Superior temporal gyrus (tissue), 1 donor: ENCODE measurements around the gene ACER3.
"Not testable (repeated sequence)": the region's sequence is repeated elsewhere in the genome, so short reads cannot be mapped to it uniquely, and the experiment has no call there.

Source experiments
- DNase-seq: peaks from one replicate; pipeline ENCODE4 v3.0.0-alpha.2; 2016; ENCODE audit errors: extremely low spot score

The ACER3 gene

GRCh38 chr11:76919887-76920746, 59.4 kb downstream of the ACER3 start:
- peak; percentile 96 for DNase-seq

GRCh38 chr11:76927160-76927559, 66.4 kb downstream of the ACER3 start:
- DNase-seq, result no peak

GRCh38 chr11:76935042-76935441, 74.3 kb downstream of the ACER3 start:
- no peak for DNase-seq

DNA sequence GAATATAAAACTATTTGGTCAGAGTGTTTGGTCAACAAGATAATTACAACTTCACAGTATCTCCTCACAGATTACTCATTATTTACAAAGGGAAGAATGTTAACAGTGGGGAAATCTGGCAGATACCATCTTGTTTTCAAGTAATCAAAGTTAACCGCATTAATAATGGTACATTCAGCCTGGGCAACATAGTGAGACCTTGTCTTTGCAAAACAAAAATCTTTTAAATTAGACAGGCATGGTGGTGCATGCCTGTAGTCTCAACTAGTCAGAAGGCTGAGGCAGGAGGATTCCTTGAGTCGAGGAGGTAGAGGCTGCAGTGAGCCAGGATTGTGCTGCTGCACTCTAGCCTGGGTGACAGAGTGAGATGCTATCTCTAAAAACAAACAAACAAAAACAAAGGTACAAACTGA, 78.5 kb downstream of the ACER3 start:
- DNase-seq, result no peak

- DNase-seq, result no peak
These were observed 83.5 kb downstream of the ACER3 start for GRCh38 chr11:76944225-76944624.

DNA sequence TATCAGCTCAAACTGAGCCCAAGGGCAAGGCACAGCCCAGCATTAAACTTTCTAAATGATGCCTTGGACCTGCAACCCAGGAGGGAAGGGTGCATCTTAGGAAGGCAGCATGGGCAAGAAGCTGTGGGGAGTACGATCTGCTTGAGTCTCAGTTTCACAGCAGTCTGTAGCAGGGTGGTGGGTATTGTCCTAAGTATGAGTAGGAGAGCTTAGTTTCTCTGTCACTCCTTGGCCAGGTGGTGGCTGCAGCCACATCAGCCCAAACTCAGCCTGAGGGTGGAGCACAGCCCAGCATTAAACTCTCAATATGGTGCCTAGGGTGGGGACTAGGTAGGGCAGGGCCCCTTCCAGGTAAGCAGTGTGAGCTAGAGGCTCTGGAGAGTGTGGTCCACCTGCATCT, 85.5 kb downstream of the ACER3 start:
- no peak for DNase-seq

GRCh38 chr11:76947190-76947589, 86.5 kb downstream of the ACER3 start:
- DNase-seq, result no peak

- no peak for DNase-seq
These were observed 87.1 kb downstream of the ACER3 start for GRCh38 chr11:76947800-76948199.

DNA sequence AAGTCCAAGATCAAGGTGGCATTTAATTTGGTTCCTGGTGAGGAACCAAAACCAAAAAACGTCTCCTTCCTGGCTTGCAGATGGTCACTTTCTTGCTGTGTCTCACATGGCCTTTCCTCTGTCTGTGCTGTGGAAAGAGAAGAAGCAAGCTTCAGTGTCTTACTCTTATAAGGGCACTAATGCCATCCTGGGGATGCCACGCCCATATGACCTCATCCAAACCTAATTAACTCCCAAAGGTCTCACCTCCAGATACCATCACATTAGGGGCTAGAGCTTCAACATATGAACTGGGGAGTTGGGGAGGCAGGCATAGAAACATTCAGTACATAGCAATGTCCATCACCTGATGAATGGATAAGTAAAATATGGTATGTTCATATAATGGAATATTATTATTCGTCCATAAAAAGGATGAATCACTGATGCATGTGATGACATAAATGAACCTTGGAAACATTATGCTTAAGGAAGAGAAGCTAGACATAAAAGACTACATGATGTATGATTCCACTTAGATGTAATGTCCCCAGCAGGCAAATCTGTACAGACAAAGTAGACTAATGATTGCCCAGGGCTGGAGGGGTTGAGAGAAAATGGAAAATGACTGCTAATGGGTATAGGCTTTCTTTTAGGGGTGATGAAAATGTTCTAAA, 94.9 kb downstream of the ACER3 start:
- no peak for DNase-seq

GRCh38 chr11:76962583-76963416, 102.1 kb downstream of the ACER3 start:
- no peak for DNase-seq

- not testable (repeated sequence) for DNase-seq
These were observed 102.9 kb downstream of the ACER3 start for GRCh38 chr11:76963417-76964168.

DNA sequence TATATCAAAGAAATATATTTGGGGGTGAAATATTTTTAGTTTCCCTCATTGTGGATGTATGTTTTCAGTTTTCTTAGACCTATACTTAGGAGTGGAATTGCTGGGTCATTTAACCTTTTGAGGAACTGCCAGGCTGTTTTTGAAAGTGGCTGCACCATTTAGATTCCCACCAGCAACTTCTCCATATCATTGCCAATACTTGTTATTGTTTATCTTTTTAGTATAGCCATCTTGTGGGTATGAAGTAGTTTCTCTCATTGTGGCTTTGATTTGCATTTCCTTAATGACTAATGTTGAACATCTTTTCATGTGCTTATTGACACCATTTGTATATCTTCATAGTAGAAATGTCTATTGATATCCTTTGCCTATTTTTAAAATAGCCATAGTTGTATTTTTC, 111.3 kb downstream of the ACER3 start:
- DNase-seq, result no peak

DNA sequence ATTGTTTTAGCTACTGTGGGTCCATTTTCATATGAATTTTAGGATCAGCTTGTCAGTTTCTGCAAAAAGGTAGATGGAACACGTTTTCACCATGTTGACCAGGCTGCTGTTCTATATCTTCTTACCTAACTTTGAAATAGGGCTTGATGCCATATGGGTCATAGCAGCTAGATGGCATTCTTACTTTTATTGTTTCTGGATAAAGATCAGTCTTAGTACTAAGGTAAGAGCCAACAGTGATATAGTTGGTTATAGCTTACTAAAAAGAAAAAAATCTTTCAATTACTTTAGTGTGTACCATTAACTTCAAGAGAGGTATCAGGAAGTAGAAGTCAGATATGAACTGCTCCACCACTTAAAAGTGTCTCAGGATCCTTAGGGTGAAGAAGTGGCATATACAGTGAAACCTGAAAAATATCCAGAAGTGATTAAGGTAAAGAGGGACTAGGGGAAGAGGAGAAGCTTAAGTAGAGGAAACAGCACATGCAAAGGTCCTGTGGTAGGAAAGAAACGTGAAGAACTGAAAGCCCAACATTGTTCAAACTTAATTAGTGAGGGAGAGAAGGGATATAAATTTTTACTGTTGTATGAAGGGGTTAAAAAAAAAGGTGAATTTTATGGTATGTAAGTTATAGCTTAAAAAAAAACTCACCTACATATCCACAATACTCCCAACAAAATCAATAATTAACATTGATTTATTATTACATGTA, 113.6 kb downstream of the ACER3 start:
- DNase-seq, result no peak

DNA sequence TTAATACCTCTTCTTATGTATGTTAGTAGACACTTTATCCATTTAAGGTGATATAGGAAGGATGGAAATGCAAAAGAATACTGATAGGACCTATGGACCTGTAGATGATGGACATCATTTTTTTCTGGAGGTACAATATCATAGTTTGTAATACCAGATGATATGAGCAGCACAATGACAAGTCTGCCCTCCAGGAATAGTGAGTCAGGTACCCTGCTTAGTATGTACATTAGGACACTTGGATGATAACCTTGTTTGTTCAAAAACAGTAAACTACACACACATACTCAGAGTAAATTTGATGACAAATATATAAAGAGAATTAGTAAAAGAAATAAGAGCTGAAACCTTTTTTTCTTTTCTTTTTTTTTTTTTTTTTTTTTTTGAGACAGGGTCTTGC, 114.8 kb downstream of the ACER3 start:
- no peak for DNase-seq

GRCh38 chr11:76977791-76978190, 117.1 kb downstream of the ACER3 start:
- DNase-seq, result no peak

DNA sequence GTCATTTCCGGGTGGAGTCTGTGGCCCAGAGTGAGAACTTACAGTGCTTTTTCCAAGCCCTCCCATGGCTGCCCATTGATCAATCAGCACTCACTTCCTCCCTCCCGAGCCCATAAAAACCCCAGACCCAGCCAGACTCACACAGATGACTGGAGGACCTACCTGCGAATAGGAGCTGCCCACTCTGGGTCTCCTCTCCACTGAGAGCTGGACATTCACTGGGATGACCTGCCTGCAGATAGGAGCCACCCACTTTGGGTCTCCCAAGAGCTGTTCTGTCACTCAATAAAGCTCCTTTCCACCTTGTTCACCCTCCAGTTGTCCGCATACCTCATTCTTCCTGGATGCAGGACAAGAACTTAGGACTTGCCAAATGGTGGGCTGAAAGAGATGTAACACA, 117.5 kb downstream of the ACER3 start:
- no peak for DNase-seq

- DNase-seq, result no peak
These were observed 118.1 kb downstream of the ACER3 start for GRCh38 chr11:76978818-76979217.

DNA sequence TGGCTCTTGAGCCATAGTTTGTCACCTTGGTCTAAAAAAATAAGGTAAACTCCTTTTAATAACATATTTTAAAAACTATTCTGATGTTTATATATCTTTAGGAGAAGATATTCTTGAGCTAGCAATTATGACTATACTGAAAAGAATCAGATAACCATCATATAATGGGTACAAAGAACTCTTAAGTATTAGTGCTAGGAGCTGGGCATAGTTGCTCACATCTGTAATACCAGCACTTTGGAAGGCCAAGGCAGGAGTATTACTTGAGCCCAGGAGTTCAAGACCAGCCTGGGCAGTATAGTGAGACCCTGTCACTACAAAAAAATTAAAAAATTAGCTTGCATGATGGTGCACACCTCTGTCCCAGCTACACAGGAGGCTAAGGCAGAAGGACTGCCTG, 119.5 kb downstream of the ACER3 start:
- no peak for DNase-seq

DNA sequence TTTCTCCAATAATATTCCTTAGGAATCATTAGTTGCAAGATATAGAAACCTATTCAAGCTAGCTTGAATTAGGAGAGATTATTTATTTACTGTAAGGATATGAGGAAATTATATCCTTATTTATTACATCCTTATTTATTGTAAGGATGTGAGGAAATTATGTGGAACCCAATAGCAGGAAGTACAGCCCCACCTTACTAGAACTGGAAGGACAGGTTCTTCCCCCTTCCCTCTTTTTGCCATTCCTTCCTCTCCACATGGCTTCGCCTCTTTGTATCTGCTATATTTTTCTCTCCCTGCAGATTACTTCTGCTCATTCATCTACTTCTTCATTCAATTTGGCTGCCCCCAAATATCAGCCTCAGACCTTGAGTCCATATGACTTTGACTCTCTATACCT, 124.0 kb downstream of the ACER3 start:
- no peak for DNase-seq

- no peak for DNase-seq
These were observed 126.5 kb downstream of the ACER3 start for GRCh38 chr11:76987203-76987602.

DNA sequence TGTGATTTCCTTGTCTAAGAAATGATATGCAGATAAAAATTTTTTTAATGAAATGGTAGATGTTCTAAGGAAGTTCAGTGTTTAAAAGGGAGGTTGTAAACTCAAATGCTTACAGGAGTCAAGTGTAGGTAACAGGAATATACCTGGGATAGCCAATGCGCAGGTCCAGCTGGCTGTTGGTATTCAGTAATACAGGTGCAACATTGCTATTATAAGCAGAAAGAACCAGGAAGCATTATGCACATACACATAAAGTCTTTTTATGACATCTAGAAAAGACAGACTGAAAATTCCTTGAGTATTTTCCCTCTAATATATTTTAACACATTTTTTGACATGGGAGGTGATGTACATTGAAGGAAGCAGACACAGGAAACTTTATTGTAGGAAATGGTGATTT, 129.9 kb downstream of the ACER3 start:
- DNase-seq, result no peak
